ENCODE data around the gene SLC6A13. TPM values are rescaled to one million over a fixed set of nuclear protein-coding genes. Genes with fewer than 3 reads are reported as not detected.

Gene SLC6A13
- total and polyA plus RNA-seq, 7 donors: 0.07 to 1.6 (median 0.50) TPM; not detected in 1

- H3K36me3 ChIP-seq (ENCODE audit: insufficient read depth in 1 of 2, low read depth in 1 of 2): no peaks in the 10 kb centered on the region
- H3K27me3 ChIP-seq (ENCODE audit: insufficient read depth in 3 of 3, low read length in 2 of 3): no peaks in the 10 kb centered on the region
- H3K27ac ChIP-seq: no peak overlapping the region
- no peak for DNase-seq
- no peaks in the 10 kb centered on the region for H3K9me3 ChIP-seq
- no peak overlapping the region for H3K4me3 ChIP-seq
- WGBS, 3 donors: 68 to 73% (median 70%) methylated on average over 26 of the region's 26 CpGs
- intact Hi-C loops (cut with DNase I): no loop called here
- TF ChIP-seq CTCF (IDR thresholded peaks at IDR 0.05): no peak
- H3K4me1 ChIP-seq: peaks cover 17% of the 10 kb centered on the region
- no peak for ATAC-seq
Observed at GRCh38 chr12:229441-230191, 33.0 kb downstream of the SLC6A13 start.

GRCh38 chr12:228846-229200, 33.8 kb downstream of the SLC6A13 start:
- ATAC-seq (no peak), DNase-seq (no peak)
- H3K27ac ChIP-seq: no peak overlapping the region
- H3K4me1 ChIP-seq: peaks cover 16% of the 10 kb centered on the region
- no peaks in the 10 kb centered on the region for H3K36me3 ChIP-seq (ENCODE audit: insufficient read depth in 1 of 2, low read depth in 1 of 2)
- H3K9me3 ChIP-seq: no peaks in the 10 kb centered on the region
- no peaks in the 10 kb centered on the region for H3K27me3 ChIP-seq (ENCODE audit: insufficient read depth in 3 of 3, low read length in 2 of 3)
- H3K4me3 ChIP-seq: no peak overlapping the region
- intact Hi-C loops (cut with DNase I): no loop called here
- no peak for TF ChIP-seq CTCF (IDR thresholded peaks at IDR 0.05)
- WGBS, 3 donors: 80 to 87% (median 84%) methylated on average over 3 of the region's 3 CpGs

- no peak for TF ChIP-seq CTCF (IDR thresholded peaks at IDR 0.05)
- no peak overlapping the region for H3K4me3 ChIP-seq
- ATAC-seq (no peak), DNase-seq (no peak)
- H3K27me3 ChIP-seq (ENCODE audit: insufficient read depth in 3 of 3, low read length in 2 of 3): no peaks in the 10 kb centered on the region
- WGBS, 3 donors: 87 to 89% (median 87%) methylated on average over 18 of the region's 18 CpGs
- intact Hi-C loops (cut with DNase I): no loop called here
- H3K27ac ChIP-seq: no peak overlapping the region
- H3K9me3 ChIP-seq: no peaks in the 10 kb centered on the region
- no peaks in the 10 kb centered on the region for H3K36me3 ChIP-seq (ENCODE audit: insufficient read depth in 1 of 2, low read depth in 1 of 2)
- H3K4me1 ChIP-seq: peaks cover 9% of the 10 kb centered on the region
Observed at GRCh38 chr12:227923-228845, 34.5 kb downstream of the SLC6A13 start.

- 91 to 96% (median 92%) methylated on average over 7 of the region's 7 CpGs for WGBS, 3 donors
Observed at GRCh38 chr12:227286-227915, 35.2 kb downstream of the SLC6A13 start.

More at GRCh38 chr12:227286-227915, 35.2 kb downstream of the SLC6A13 start:
- intact Hi-C loops (cut with DNase I): no loop called here
- ATAC-seq: no peak
- no peaks in the 10 kb centered on the region for H3K27me3 ChIP-seq (ENCODE audit: insufficient read depth in 3 of 3, low read length in 2 of 3)
- no peak for TF ChIP-seq CTCF (IDR thresholded peaks at IDR 0.05)
- H3K36me3 ChIP-seq (ENCODE audit: insufficient read depth in 1 of 2, low read depth in 1 of 2): no peaks in the 10 kb centered on the region
- H3K4me3 ChIP-seq: no peak overlapping the region
- no peaks in the 10 kb centered on the region for H3K9me3 ChIP-seq
- peaks cover 1% of the 10 kb centered on the region for H3K4me1 ChIP-seq
- DNase-seq: no peak
- H3K27ac ChIP-seq: no peak overlapping the region
